HFF-Myc (cell line): ENCODE results near the gene ST7.
"Not testable (repeated sequence)": the region's sequence is repeated elsewhere in the genome, so short reads cannot be mapped to it uniquely, and the experiment has no call there.

Source experiments
- DNase-seq: peaks from one replicate; pipeline ENCODE4 v3.0.0-alpha.2; 2011; ENCODE audit warnings: low read depth; ENCODE audit errors: extremely low read depth
- H3K4me3 ChIP-seq: replicated peaks from 2 replicates; pipeline ENCODE4 v1.5.1; 2011; ENCODE audit warnings: low read depth, mild to moderate bottlenecking, control low read depth, low read length
- TF ChIP-seq, protein P1 (sequence below): IDR thresholded peaks from 2 replicates; pipeline ENCODE4 v1.5.1; 2012; ENCODE audit warnings: mild to moderate bottlenecking, low read depth, low read length, control low read depth; ENCODE audit errors: missing control alignments

Gene ST7

DNA sequence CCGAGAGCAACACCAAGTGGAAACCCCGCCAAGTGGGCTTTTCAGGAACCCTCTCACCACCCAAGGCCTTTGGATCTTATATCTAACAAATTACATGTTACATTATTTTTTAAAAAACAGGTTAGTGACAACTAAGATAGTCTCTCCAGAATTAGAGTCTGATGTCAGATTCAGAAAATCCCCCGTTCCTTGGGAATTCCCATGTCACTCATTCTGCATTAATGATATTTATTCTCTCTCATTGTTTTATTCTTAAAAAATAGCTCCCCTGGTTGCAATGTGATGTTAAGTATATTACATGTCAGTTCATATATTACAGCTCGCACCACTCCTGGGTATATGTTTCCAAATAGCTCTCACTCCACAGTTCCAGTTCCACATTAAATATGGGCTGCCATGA is 287.8 kb downstream of the ST7 start:
- TF ChIP-seq, protein P1, sequence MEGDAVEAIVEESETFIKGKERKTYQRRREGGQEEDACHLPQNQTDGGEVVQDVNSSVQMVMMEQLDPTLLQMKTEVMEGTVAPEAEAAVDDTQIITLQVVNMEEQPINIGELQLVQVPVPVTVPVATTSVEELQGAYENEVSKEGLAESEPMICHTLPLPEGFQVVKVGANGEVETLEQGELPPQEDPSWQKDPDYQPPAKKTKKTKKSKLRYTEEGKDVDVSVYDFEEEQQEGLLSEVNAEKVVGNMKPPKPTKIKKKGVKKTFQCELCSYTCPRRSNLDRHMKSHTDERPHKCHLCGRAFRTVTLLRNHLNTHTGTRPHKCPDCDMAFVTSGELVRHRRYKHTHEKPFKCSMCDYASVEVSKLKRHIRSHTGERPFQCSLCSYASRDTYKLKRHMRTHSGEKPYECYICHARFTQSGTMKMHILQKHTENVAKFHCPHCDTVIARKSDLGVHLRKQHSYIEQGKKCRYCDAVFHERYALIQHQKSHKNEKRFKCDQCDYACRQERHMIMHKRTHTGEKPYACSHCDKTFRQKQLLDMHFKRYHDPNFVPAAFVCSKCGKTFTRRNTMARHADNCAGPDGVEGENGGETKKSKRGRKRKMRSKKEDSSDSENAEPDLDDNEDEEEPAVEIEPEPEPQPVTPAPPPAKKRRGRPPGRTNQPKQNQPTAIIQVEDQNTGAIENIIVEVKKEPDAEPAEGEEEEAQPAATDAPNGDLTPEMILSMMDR: no peak

DNA sequence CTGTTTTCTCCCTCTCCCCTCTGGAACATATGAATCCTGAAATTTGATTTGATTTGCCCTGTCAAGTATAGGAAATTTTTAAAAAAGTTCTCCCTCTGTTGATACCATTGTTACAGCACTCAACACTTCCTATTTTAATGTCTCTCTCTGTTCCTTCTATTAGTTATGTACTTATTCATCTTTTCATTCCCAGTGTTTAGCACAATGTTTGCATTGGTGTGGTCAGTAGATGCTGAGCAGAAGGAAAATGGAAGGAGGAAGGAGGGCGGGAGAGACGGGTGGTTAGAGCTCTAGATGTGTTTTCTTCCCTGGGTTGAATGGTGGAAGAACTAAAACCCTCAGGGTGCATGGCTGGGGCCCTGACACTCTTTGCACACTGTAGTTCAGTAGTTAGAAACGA is 290.1 kb downstream of the ST7 start:
- DNase-seq: no peak
- TF ChIP-seq, protein P1: no peak
- no peak overlapping the region for H3K4me3 ChIP-seq

More for the DNA sequence above, 287.8 kb downstream of the ST7 start:
- DNase-seq: no peak
- H3K4me3 ChIP-seq: no peak overlapping the region

DNA sequence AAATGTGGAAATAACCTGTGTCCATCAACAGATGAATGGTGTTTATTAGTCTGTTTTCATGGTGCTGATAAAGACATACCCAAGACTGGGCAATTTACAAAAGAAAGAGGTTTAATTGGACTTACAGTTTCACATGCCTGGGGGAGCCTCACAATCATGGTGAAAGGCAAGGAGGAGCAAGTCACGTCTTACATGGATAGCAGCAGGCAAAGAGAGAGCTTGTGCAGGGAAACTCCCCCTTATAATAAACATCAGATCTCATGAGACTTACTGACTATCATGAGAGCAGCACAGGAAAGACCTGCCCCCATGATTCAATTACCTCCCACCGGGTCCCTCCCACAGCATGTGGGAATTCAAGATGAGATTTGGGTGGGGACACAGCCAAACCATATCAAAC is 292.4 kb downstream of the ST7 start:
- not testable (repeated sequence) for H3K4me3 ChIP-seq, DNase-seq

DNA sequence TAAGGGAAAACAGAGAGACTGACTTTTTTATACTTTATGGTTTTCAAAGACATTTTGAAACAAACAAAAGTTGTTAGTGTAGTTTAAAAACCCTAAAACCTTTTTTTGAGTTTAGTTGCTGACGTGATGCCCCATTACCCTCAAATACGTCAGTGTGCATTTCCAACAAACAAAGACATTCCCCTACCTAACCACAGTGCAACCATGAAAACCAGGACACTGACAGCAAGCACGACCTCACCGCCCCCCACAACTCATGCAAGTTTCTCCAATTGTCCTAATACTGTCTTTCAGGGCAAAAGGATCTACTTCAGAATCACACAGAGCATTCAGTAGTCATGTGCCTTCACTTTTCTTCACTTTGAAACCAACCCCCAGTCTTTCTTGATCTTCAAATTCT is 294.5 kb downstream of the ST7 start:
- TF ChIP-seq, protein P1: no peak
- H3K4me3 ChIP-seq: no peak overlapping the region
- no peak for DNase-seq

DNA sequence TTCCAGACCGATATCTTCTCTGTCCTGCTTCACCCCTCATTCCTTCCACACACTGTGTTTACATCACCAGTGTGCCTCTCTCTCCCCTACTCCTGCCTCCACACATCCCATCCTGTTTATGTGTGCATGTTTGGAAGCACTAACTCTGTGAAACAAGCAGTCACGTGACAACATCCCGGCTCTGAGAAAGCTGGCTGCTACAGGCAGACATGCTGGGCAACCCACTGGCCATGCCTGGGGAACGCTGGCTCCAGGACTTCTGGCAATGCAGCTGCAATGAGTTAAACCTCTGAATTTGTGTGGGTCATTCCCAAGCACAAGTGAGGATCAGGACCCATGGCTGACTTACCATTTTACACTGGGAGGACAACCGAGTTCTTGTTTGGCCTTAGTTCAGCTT is 295.5 kb downstream of the ST7 start:
- TF ChIP-seq, protein P1: no peak
- DNase-seq: no peak
- no peak overlapping the region for H3K4me3 ChIP-seq

DNA sequence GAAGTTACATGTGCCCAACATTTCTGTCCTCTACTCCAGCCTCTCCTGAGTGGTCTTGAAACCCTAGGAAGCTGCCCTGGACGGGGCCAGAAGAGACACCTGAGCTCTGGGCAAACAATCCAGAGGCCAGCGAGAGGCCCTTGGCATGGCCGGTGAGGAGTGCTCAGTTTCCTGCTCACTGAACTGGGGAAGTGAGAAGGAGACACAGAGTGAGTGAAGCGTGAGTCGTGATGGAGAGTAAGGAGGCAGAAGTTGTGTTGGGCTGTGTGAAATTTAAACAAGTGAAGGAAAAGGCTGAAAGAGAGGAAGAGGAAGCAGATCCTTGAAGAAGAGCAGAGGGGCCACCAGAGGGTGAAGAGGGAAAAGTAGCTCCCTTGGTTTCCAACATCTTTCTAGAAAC is 296.4 kb downstream of the ST7 start:
- H3K4me3 ChIP-seq: no peak overlapping the region
- TF ChIP-seq, protein P1: no peak
- no peak for DNase-seq

DNA sequence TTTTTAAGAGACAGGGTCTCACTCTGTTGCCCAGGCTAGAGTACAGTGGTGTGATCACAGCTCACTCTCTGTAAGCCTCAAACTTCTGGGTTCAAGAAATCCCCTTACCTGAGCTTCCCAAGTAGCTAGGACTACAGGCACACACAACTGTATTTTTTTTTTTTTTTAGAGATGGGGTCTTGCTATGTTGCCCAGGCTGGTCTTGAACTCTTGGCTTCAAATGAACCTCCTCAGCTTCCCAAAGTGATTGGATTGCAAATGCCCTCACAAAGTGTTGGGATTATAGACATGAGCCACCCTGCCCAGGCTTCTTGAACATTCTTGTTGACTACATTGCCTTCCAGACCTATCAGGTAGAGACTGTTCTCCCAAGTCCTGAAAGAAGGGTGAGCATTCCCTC is 296.9 kb downstream of the ST7 start:
- H3K4me3 ChIP-seq: no peak overlapping the region
- TF ChIP-seq, protein P1: no peak
- no peak for DNase-seq
